Glomerular visceral epithelial cell (primary cell): ENCODE measurements around the gene NTM.

Experiments used
- DNase-seq: peaks from one replicate; pipeline ENCODE4 v3.0.0-alpha.2; 2016; ENCODE audit errors: extremely low spot score

NTM gene

DNA sequence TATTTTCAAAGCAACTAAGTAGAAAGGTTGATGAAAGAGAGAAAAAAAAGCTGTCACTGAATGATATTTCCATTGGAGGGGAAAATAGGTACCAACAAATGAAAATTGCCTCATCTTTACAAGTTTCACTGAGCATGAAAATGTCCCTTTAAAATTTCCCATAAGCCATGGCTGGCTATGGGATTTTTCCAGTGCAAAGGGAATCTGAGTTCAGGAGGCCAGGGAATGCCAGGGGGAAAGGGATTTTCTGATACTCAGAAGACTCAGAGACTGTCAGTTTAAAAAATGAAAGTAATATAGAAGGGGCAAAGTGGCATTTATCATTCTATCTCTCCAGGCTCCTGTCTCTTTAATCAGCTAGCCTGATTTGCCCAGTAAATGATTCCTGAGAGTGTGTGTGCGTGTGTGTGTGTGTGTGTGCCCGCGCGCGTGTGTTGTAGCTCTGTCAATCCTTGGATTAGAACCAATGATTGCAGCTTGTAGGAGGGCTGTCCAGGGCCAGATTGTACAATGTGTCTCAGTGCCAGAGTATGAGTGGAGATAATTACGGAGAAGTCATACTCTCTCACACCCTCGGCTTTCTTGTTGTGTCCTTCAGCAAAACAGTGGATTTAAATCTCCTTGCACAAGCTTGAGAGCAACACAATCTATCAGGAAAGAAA, at the start of gene NTM:
Gene NTM, plus strand, starts transcription at position 526 of the 662 bp plus-strand sequence.
- peak; percentile 64 for DNase-seq

DNA sequence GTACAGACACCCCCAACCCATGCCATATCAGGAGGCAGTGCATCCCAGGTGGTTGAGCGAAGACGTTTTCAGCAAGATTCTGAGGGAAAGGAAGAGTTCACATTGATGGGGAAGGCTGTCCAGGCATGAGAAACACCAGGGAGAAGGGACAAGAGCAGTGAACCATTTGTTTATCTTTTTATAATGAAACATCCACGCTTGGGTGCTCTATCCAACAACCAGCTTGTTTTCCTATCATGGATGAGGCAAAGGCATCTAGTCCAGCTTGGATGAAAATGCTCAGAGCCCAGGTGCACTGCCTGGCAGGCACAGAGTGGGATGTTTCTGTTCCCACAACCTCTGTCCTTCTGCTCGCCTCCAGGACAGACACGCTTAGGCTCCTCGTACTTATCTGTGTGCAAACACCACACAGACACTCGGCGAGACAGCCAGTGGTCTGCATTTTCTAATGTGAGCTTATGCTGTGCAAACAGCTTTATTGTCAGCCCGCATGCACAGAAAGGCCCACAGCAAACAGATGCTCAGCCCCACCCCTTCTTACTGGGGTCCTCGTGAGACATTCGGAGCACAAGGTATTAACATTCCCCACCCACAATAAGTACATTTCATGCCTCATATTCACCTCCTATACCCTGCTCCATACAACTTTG, 45.4 kb upstream of the NTM start:
- DNase-seq = no peak

DNA sequence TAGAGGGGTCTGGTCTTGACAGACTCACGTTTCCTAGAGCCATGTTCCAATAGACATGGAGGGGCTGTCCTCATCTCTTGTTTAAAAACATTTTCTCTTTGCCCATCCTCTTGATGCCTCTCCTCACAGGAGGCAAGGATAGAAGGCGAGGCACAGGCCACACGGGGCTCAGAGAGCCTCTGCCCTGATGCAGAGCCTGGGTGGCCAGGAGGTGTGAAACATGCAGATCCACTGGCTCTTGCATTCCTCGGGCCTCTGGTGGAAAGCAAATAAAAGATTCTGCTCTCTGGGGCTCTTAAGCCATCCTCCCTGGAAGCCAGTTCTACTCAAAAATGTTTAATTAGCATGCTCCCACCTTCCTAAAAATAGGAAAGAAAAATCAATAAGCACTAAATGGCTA, 43.6 kb upstream of the NTM start:
- DNase-seq = no peak

DNA sequence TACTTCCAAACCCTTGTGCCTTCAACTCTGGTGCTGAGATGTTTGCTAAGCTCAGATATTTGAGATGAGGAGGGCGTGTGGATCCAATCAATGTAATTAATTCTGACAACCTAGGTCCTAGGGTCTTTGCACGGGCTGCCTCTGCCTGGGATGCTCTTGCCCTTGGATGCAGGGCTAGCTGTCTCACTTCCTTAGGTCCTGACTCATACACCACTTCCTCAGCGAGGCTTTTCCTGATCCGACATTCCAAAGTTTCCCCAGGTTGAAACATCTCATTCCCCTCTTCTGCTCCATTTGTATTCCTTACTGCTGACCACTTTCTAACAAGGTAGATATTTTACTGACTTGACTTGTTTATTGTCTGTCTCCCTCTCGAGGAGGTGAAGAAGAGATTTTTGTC, 43.0 kb upstream of the NTM start:
- DNase-seq = peak; percentile 16

DNA sequence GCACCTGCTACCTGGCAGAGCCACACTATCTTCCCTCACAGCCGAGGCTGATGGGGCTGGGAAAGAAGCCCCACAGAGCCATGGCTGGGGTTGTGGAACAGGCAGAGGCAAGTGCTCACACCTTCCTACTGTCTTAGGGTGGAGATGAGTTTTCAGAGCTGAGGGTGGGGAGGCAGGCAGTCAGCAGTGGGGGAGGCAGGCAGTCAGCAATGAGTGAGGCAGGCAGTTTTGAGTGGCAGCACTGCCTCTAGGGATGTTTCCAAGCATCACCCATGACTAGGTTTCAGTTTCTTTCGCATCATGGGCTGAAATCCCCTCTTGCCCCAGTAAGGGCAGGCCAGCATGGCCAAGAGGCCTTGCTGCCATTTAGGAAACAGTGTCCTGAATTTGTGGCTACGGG, 41.6 kb upstream of the NTM start:
- DNase-seq = no peak

DNA sequence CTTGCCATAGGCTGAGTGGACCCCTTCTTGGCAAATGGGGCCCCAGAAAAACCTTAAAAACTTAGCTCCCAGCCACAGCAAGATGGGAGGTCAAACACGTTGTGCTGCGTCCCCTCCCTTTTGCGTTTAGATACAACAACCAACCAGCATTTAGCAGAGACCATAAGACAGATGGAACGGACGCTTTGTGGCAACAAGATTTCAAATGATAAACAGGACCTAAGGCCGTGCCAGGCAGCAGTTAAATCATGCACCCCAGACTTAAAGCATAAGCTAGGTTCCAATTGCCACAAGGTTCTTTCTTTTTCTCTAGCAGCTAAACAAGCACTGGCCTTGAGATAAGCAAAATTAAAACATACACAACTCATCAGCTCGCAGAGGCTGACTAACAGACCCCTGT, 39.4 kb upstream of the NTM start:
- DNase-seq = no peak

DNA sequence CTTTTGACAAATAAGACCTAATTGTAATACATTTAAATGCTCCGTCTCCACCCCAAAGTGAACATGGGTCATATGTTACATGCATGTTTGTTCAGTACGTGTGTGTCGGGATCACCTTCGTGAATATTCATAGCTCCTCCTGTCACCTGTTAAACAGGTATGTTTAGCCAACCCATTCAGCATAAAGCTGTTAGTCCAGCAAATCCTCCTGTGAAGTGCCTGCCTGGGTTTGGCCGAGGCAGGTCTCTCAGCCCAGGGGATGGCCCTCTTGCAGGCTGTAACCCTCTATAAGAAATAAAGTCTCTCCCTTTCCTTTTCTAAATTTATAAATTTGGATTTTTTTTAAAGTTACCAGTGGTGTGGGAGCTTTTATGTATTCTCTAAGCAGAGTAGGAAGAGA, 38.9 kb upstream of the NTM start:
- no peak for DNase-seq

DNA sequence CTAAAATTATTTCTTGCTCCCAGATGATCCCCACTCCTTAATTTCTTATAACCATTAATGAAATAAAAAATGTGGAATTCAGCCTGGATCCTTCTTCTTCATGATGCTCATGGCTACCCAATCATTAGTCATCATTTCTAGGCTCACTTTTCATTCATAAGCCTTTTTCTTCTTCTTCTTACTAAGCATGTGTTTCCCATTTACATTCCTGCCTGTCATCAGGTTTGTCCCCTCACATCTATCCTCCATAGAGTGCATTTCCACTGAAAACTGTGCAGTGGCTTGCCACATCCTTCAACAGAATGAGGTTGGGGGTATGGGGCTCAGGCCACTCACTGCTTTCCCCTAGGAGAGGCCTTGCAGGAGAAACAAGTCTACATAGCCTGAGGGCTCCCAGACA, 35.8 kb upstream of the NTM start:
- DNase-seq = no peak

DNA sequence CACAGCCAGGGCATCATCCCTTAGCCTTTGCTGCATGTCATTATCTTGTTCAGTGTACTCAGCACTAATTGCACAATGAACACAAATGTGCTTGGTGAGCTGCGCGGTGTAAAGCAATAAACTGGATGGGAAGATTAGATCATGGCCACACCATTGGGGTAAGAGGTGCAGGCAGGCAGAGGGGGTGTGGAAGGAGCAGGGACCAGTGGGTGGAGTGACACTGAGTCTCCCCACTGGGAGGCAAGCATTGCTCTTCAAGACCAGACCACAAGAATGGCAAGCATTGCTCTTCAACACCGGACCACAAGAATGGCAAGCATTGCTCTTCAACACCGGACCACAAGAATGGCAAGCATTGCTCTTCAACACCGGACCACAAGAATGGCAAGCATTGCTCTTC, 28.5 kb upstream of the NTM start:
- peak; percentile 87 for DNase-seq

DNA sequence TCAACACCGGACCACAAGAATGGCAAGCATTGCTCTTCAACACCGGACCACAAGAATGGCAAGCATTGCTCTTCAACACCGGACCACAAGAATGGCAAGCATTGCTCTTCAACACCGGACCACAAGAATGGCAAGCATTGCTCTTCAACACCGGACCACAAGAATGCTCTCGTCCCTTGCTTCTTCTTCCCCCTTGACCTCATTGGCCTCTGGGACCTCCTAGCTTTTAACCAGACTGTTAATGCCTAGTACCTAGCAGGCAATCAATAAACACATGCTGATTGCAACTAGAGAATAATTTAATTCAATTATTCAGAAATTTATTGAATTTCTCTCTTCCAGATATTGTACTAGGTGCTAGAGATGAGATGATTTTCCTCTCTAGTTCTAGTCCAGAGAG, 28.0 kb upstream of the NTM start:
- peak; percentile 57 for DNase-seq

DNA sequence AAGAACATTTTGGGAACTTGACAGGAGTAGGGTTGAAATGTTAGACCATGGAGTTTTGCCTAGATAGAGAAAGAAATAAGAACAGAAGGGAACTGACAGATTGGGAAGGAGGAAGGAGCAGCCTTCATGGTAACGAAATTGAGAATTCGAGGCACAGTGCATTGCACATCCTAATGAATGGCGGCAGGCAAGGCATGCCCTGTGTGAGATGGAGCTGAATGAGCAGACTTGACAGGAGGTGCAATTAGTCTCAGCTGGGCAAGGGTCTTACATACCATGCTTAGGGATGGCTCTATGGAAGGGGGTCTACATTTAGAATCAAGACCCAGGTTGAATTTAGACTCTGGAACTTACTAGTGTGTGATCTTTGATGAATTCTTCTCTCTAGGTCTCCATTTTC, 25.0 kb upstream of the NTM start:
- no peak for DNase-seq

DNA sequence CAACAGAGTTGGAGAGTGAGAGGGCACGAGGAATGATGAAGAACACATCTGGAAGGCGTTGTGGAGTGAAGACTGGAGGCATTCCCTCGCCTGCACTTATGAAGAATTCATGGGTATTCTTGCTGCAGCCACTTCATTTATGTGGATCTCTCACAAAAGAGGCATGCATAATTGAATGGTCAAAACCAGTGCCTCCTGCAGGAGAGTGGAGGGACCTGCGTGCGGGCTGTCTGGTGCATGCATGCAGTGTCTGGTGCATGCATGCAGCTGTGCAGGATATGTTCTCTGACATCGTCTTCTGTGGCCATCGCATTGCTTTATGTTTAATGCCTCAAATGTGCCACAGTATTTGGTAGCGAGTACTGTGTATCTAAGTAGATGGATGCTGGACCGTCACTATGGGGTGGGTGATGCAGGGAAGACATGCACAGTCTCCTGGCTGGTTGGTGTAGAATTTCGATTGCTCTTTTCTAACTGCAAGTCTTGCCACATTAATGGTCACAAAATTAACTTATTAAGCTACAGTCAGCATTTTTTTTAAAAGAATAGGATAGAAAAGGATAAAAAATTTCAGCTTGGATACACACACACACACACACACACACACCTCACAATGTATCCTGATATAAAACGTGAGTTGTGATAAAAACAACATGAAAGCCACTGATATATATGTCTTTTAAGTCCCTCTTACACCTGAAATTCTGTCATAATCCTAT, 20.9 kb upstream of the NTM start:
- DNase-seq = no peak

DNA sequence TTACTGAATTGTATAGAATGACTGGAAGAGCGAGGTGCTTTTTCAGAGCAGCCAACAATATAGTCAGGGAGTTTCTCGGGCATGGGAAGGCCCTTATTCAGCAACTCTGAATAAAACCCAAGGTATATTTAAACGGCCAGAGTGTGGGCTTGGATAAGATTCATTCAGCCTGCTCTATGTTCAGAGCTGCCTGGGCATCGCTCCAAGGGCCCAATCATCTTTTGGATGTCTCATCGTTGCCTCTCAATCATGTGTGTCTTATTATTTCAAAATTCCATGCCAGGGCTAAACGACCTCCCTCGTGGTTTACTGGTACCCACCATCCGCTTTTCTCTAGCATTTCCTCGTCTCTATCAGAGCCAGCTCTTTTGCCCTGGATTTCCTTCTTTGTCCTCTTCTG, 19.5 kb upstream of the NTM start:
- peak; percentile 48 for DNase-seq

DNA sequence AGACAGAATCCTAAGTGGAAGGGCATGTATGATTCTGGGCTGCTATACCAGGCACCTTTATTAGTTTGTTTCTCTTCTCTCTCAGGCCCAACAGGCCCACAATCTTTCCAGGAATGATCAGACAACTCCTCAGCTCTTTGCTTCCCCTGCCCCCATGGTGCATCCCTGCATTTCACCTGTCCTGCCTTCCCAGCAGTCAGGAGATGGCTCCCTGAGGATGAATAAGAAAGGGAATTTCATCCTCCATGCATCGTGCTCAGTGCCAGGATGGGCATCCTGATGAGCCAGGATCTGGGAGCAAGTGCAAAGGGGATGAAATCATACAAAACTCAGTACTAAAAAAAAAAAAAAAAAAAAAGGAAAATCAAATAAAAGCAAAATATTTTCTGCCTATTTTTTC, 18.6 kb upstream of the NTM start:
- no peak for DNase-seq

DNA sequence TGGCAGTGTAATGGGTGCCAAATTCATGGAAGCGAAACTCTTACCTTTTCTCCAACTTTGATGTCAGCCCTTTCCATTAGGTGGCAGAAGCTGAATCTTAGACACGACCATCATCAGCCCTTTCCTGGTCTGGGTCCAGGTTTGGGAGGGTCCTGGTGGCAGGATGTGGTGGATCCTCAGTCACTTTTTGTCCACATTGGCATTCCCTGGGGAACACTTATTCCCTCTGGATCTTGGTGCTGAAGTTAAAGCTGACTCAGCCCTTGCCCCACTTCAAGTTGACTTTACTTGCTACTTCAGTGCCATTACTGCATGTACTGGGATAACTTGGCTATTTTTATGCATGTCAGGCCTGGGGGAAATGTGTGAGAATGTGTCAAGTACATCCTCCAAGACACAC, 16.6 kb upstream of the NTM start:
- no peak for DNase-seq

DNA sequence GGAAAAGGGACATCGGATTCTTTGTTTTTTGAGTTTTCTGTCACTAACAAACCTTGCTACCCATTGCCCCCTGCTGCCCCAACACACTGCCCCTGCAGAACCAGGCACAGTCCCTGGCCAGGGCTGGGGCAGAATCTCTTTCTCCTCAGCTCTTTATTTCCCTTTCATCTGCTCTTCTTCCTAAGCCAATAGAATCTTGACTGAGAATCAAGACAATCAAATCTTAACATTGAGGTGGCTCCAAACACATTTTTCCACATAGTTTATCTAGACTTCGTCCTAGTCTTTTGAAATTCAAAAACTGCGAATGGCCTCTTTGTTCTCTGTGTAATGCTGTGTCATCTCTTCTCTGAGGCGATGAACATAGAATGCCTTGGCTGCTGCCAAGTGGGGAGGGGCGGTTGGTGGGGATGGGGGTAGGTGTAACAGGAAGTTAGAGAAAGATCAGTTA, 16.1 kb upstream of the NTM start:
- DNase-seq = no peak

DNA sequence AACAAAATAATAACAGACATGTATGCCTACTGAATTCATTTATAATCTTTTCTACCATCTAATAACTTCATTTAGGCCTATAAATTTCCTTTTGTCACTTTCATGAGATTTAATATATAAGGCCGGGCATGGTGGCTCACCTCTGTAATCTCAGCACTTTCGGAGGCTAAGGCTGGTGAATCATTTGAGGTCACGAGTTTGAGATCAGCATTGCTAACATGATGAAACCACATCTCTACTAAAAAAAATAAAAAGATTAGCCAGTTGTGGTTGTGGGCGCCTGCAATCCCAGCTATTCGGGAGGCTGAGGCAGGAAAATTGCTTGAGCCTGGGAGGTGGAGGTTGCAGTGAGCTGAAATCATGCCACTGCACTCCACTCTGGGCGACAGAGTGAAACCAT, 14.2 kb upstream of the NTM start:
- peak; percentile 78 for DNase-seq

DNA sequence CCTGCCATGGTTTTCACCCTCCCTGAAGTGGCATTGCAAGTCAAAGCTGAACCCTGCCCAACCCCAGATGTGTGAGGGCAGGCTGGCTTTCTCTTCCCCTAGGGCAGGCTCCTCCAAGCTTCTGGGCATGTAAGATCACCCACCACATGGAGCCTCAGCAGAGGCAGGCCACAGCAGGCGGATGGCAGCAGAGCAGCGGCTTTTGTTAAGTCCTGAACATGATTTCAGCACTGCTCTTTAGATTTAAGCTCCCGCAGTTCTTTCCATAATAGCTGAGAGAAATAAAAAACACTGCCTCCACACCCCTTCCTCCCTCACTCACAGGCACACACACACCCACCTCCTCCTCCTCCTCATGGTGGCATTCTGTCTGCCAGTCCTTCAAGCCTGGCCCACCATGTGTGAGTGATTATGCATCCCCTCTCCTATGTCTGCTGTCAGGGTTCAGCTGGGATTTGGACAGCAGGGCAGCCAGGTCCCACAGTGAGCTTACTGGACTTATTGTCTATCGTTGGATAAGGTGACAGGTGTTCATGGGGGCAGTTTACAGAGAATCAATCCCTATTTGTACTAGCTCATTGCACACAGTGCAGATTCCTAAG, 5.0 kb upstream of the NTM start:
- no peak for DNase-seq

DNA sequence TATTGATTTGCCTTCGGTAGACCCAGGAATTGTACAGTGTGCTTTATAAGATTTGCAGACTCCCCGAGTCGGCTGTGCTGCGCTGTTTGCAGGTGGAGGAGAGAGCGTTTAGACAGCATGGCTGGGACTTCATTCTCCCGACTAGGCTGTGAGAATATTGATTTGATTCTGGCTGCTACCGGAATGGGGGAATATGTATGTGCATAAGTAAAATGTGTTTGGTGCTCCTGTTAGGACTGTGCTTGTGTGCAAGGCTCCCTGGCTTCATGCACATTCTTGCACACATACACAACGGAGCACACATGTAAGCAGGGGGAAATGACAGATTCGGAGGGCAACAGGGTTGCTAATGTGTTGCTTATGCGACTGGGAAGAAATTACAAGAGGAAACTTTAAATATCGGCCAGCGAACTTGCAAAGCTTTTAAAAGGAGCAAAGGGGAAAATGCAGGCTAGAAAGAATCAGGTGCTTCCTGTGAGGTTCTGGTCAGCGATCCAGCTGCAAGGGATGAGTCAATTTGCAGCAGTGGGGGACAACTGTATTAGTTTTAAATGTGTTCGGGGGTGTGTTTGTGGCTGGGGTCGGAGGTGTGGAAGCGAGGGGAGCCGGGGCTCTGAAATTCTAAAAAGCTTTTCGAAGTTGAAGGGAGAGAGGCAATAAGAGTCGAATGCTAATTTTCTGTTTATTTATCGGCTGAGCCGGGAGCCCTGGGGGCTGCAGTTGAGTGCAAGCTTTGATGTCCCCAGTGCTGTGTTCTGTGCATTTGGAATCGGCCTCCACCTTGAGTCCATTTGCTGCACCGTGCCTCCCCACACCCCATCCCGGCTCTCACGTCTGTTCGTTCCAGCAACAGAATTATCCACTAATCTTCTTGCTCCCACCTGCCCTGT, 731 bp downstream of the NTM start:
- DNase-seq = no peak

DNA sequence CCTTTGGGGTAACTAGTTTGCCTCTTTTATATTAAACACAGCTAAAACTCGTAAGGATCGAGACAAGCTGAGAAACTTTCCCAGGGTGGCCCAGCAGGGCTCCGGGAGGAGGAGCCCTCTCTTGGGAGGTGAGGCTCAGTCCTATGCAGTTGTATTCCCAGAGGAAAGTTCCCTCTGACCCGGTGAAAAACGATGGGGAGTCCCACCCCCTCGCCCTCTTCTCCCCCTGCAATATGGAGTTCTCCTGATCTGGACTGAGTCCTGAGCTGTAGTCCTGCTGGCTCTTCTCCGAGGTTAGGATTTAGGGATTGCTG, 1.3 kb downstream of the NTM start:
- no peak for DNase-seq

DNA sequence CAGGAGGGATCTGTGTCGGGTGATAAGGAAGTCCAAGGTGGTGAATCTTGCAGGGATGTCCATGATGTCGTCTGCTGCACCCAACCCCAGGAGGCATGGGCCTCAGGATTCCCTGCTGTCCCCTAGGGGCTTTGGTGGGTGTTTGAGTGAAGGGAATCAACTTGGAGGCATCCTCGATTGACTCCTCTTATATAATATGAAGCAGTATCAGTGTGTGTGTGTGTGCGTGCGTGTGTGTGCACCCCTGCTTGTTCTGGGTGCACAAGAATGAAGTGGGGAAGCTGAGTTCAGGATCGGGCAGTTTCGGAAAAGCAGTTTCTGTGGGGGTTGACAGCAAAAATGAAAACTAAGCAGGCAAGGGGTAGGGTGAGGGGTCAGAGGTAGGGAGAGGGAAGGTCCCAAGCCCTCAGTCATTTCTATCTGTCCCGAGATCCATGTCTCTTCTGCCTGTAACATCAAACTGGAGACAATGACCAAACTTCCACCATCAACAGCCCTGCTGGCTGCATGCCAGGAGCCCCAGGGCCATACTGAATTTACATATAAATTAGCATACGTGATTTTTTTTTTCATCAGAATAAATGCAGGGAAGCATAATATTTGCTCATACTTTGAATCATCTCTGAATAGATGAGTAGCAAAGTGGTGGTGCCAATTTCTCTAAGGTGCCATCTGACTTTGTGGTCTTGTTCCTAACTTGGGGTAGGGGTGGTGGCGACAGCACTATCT, 2.0 kb downstream of the NTM start:
- no peak for DNase-seq
